Measurements from ENCODE around the gene PXMP4.
"Not testable (repeated sequence)": the region's sequence is repeated elsewhere in the genome, so short reads cannot be mapped to it uniquely, and the experiment has no call there.

Gene PXMP4

GRCh38 chr20:33719989-33720709 is at the start of gene PXMP4:
Gene PXMP4, minus strand, starts transcription at chr20:33720310. Its CDS starts 103 bp downstream, at chr20:33720207.
- DNase-seq, result peak; percentile 95

GRCh38 chr20:33769043-33769442 is 48.9 kb upstream of the PXMP4 start:
- no peak for DNase-seq

- DNase-seq, result no peak
Measured at GRCh38 chr20:33767777-33768138, 47.6 kb upstream of the PXMP4 start.

GRCh38 chr20:33766686-33767085 is 46.6 kb upstream of the PXMP4 start:
- no peak for DNase-seq

- DNase-seq, result no peak
Measured at GRCh38 chr20:33765592-33765991, 45.5 kb upstream of the PXMP4 start.

- DNase-seq, result no peak
Measured at GRCh38 chr20:33765099-33765498, 45.0 kb upstream of the PXMP4 start.

- no peak for DNase-seq
Measured at GRCh38 chr20:33761698-33762250, 41.7 kb upstream of the PXMP4 start.

- DNase-seq, result no peak
Measured at GRCh38 chr20:33757458-33757857, 37.3 kb upstream of the PXMP4 start.

- DNase-seq, result no peak
Measured at GRCh38 chr20:33757046-33757445, 36.9 kb upstream of the PXMP4 start.

GRCh38 chr20:33755936-33756490 is 35.9 kb upstream of the PXMP4 start:
- DNase-seq, result not testable (repeated sequence)

GRCh38 chr20:33753763-33754162 is 33.7 kb upstream of the PXMP4 start:
- DNase-seq, result no peak

- DNase-seq, result no peak
Measured at GRCh38 chr20:33753143-33753542, 33.0 kb upstream of the PXMP4 start.

- no peak for DNase-seq
Measured at GRCh38 chr20:33751775-33752174, 31.7 kb upstream of the PXMP4 start.

GRCh38 chr20:33746325-33746998 is 26.4 kb upstream of the PXMP4 start:
- no peak for DNase-seq

- no peak for DNase-seq
Measured at GRCh38 chr20:33744773-33745385, 24.8 kb upstream of the PXMP4 start.

- DNase-seq, result no peak
Measured at GRCh38 chr20:33744181-33744580, 24.1 kb upstream of the PXMP4 start.

- no peak for DNase-seq
Measured at GRCh38 chr20:33740189-33740588, 20.1 kb upstream of the PXMP4 start.

- DNase-seq, result no peak
Measured at GRCh38 chr20:33739493-33739892, 19.4 kb upstream of the PXMP4 start.

GRCh38 chr20:33736962-33737361 is 16.9 kb upstream of the PXMP4 start:
- no peak for DNase-seq

- DNase-seq, result no peak
Measured at GRCh38 chr20:33733654-33734576, 13.8 kb upstream of the PXMP4 start.

- peak; percentile 94 for DNase-seq
Measured at GRCh38 chr20:33732166-33732970, 12.3 kb upstream of the PXMP4 start.
